Endothelial cell of umbilical vein (primary cell): ENCODE measurements around the gene OOEP. TPM values are rescaled to one million over a fixed set of nuclear protein-coding genes. Genes with fewer than 3 reads are reported as not detected.

Source experiments
- BruUV-seq: library from RNA; stranded (reverse); fragments of 400-500 nt; replicated peaks from 2 replicates; lab custom pipeline; 2021; lab: Mats Ljungman, UMichigan
- CTCF ChIA-PET: fragments of 300-600, 350-600 bp; sonication (Branson Sonifier 250); formaldehyde crosslinking; loops from one replicate; lab custom pipeline; 2021; ENCODE audit warnings: antibody characterized with exemption, inconsistent platforms; lab: Charles Lee
- POLR2A ChIA-PET: fragments of 300-600, 350-600 bp; sonication (Branson Sonifier 250); formaldehyde crosslinking; loops from one replicate; lab custom pipeline; 2021; ENCODE audit warnings: antibody characterized with exemption, inconsistent platforms; lab: Charles Lee
- DNase-seq: peaks from one replicate; pipeline ENCODE4 v3.0.0-alpha.2; 2011; ENCODE audit warnings: low read depth, low spot score
- FAIRE-seq: peaks from 2 replicates; lab custom pipeline; 2011; peaks lifted over from hg19 to GRCh38; lab: Jason Lieb, UNC
- H2AFZ ChIP-seq: 2 replicates; pipeline ENCODE4 v1.6.0; 2012; ENCODE audit warnings: low read depth, low read length, control low read depth, inconsistent platforms
- H3K27ac ChIP-seq: 2 replicates; pipeline ENCODE4 v1.5.1; 2011; ENCODE audit warnings: low read depth, mild to moderate bottlenecking, control low read depth, low read length, moderate library complexity; ENCODE audit not compliant: insufficient read depth
- H3K27me3 ChIP-seq, 2 experiments: 2 replicates each; pipeline versions ENCODE4 v1.6.0 to v1.6.1; 2011; ENCODE audit warnings: low read length in 2 of 2, mixed read lengths in 1 of 2; ENCODE audit not compliant: control insufficient read depth in 2 of 2, insufficient read depth in 2 of 2
- H3K36me3 ChIP-seq, 2 experiments: 2 replicates in 1 of 2; 3 replicates in 1 of 2; pipeline ENCODE4 v1.5.1; 2011; ENCODE audit warnings: low read length in 2 of 2, mild to moderate bottlenecking in 1 of 2, moderate library complexity in 1 of 2; ENCODE audit not compliant: control insufficient read depth in 2 of 2, insufficient read depth in 2 of 2; ENCODE audit errors: extremely low read depth in 1 of 2
- H3K4me1 ChIP-seq: 3 replicates; pipeline ENCODE4 v1.5.1; 2011; ENCODE audit warnings: mild to moderate bottlenecking, low read length; ENCODE audit not compliant: control insufficient read depth, insufficient read depth; ENCODE audit errors: extremely low read depth
- H3K4me2 ChIP-seq: 2 replicates; pipeline ENCODE4 v1.6.1; 2011; ENCODE audit warnings: low read length, control low read depth, mixed read lengths; ENCODE audit not compliant: insufficient read depth
- H3K4me3 ChIP-seq, 3 experiments: fragments of 200-600 bp in 1 of 3; sonication (generic), shearing (Covaris generic) in 1 of 3; replicated peaks in 1 of 3; 2 replicates each; pipeline ENCODE4 v1.5.1; 2011 to 2016; ENCODE audit warnings: control low read depth in 3 of 3, low read length in 3 of 3, mild to moderate bottlenecking in 2 of 3, inconsistent platforms in 1 of 3, low read depth in 1 of 3, moderate library complexity in 1 of 3; ENCODE audit not compliant: insufficient read depth in 1 of 3
- H3K79me2 ChIP-seq: 2 replicates; pipeline ENCODE4 v1.6.0; 2012; ENCODE audit warnings: low read length, inconsistent platforms; ENCODE audit not compliant: control insufficient read depth, insufficient read depth
- H3K9ac ChIP-seq: replicated peaks from 2 replicates; pipeline ENCODE3; 2011; ENCODE audit warnings: low read length, control low read depth; ENCODE audit not compliant: insufficient read depth; ENCODE audit errors: extremely low read depth
- H3K9me1 ChIP-seq: replicated peaks from 3 replicates; pipeline ENCODE4 v1.6.0; 2011; ENCODE audit warnings: mild to moderate bottlenecking, low read length; ENCODE audit not compliant: control insufficient read depth, insufficient read depth; ENCODE audit errors: extremely low read depth
- H3K9me3 ChIP-seq: replicated peaks from 2 replicates; pipeline ENCODE4 v1.5.1; 2012; ENCODE audit warnings: low read length, inconsistent platforms; ENCODE audit not compliant: control insufficient read depth, insufficient read depth
- H4K20me1 ChIP-seq: replicated peaks from 2 replicates; pipeline ENCODE3; 2011; ENCODE audit warnings: mild to moderate bottlenecking, low read length; ENCODE audit not compliant: control insufficient read depth, insufficient read depth; ENCODE audit errors: extremely low read depth
- MAX ChIP-seq: IDR thresholded peaks from 2 replicates; pipeline ENCODE4 v1.6.1; 2011; ENCODE audit not compliant: insufficient read depth, insufficient read length
- MYC ChIP-seq: IDR thresholded peaks from one replicate; pipeline ENCODE4 v1.6.1; 2011; ENCODE audit warnings: mild to moderate bottlenecking, low read depth, low read length
- POLR2A ChIP-seq: IDR thresholded peaks from 2 replicates; pipeline ENCODE4 v1.6.1; 2012; ENCODE audit warnings: low read depth, mild to moderate bottlenecking, control low read depth, low read length
- POLR2AphosphoS5 ChIP-seq: IDR thresholded peaks from 2 replicates; pipeline ENCODE4 v1.6.1; 2012; ENCODE audit warnings: low read depth, mild to moderate bottlenecking, control low read depth, low read length, moderate library complexity; ENCODE audit not compliant: insufficient read depth
- dilution Hi-C: fragments of 300-500 bp; cut with MboI; formaldehyde crosslinking; loops from one replicate; pipeline ENCODE4 v1.15.0; 2019; ENCODE audit warnings: low sequenced_read_pairs; ENCODE audit not compliant: extremely low pct_ligation_motif_present
- intact Hi-C: fragments of 100-400 bp; cut with micrococcal nuclease; formaldehyde crosslinking; loops from one replicate; pipeline ENCODE4 v1.10.0; 2022
- polyA plus RNA-seq, 4 experiments: library from polyadenylated mRNA; depleted of rRNA in 3 of 4; stranded (reverse) in 3 of 4; unstranded in 1 of 4; fragments of >200 nt; gene quantifications; 2 replicates each; pipeline versions ENCODE4 v1.2.1 to v1.2.3, GENCODE V29; 2011 to 2012; ENCODE audit warnings: missing spikeins in 1 of 4
- total RNA-seq: library from RNA; stranded (reverse); gene quantifications from 2 replicates; pipeline ENCODE4 v1.2.3, GENCODE V29; 2021

The OOEP gene
- total and polyA plus RNA-seq, 2 donors (not counting 3 experiments of a cell fraction or from before 2014, with no cell fraction given) = 0.19 TPM; not detected in 1

- no peak overlapping the region for H3K9ac ChIP-seq
- POLR2A ChIA-PET = no interaction called here
These were observed 5.6 kb downstream of the OOEP start for GRCh38 chr6:73364121-73364520.

GRCh38 chr6:73363537-73363875 is 6.2 kb downstream of the OOEP start:
- dilution Hi-C loops (no loop called here), intact Hi-C loops (no loop called here)
- POLR2A ChIA-PET = no interaction called here

More at GRCh38 chr6:73364121-73364520, 5.6 kb downstream of the OOEP start:
- no peaks in the 10 kb centered on the region for H3K36me3 ChIP-seq
- H3K4me3 ChIP-seq = no peak overlapping the region
- H2AFZ ChIP-seq = no peak overlapping the region
- H3K4me2 ChIP-seq = no peak overlapping the region
- no peaks in the 10 kb centered on the region for H3K79me2 ChIP-seq
- no peaks in the 10 kb centered on the region for H3K27me3 ChIP-seq
- H3K27ac ChIP-seq = no peak overlapping the region
- H3K4me1 ChIP-seq = no peaks in the 10 kb centered on the region
- no peaks in the 10 kb centered on the region for H4K20me1 ChIP-seq
- no peak for FAIRE-seq
- BruUV-seq = no TSS peak
- CTCF ChIA-PET = no interaction called here
- TF ChIP-seq MAX (no peak), MYC (no peak), POLR2AphosphoS5 (no peak), POLR2A (no peak)
- intact Hi-C loops (no loop called here), dilution Hi-C loops (no loop called here)
- no peak for DNase-seq
- H3K9me1 ChIP-seq = no peaks in the 10 kb centered on the region
- no peaks in the 10 kb centered on the region for H3K9me3 ChIP-seq

More at GRCh38 chr6:73363537-73363875, 6.2 kb downstream of the OOEP start:
- Histone ChIP-seq H4K20me1 (no peaks in the 10 kb centered on the region), H3K9ac (no peak overlapping the region), H3K27me3 (no peaks in the 10 kb centered on the region), H2AFZ (no peak overlapping the region), H3K9me1 (no peaks in the 10 kb centered on the region), H3K36me3 (no peaks in the 10 kb centered on the region), H3K4me1 (no peaks in the 10 kb centered on the region), H3K4me2 (no peak overlapping the region), H3K79me2 (no peaks in the 10 kb centered on the region), H3K4me3 (no peak overlapping the region), H3K9me3 (no peaks in the 10 kb centered on the region), H3K27ac (no peak overlapping the region)
- CTCF ChIA-PET = no interaction called here
- TF ChIP-seq MYC = no peak
- DNase-seq (no peak), FAIRE-seq (no peak)
- no TSS peak for BruUV-seq
